Body of pancreas (tissue), 4 donors: Measurements from ENCODE around the gene PCBD2. TPM values are rescaled to one million over a fixed set of nuclear protein-coding genes. Genes with fewer than 3 reads are reported as not detected.

Source experiments
- ATAC-seq: fragments of 150-250 bp; one replicate; pipeline ENCODE4 v1.9.1; 2016
- DNase-seq, 4 donors: peaks; one replicate each; pipeline ENCODE4 v3.0.0-alpha.2; 2019
- H3K27ac ChIP-seq, 4 donors: fragments of 200-600 bp; sonication (generic); 1 replicate in 3 of 4; 2 replicates in 1 of 4; pipeline versions ENCODE4 v1.5.1 to v1.6.1; 2016 to 2019; ENCODE audit warnings: mild to moderate bottlenecking in 1 of 4, mixed read lengths in 1 of 4, moderate library complexity in 1 of 4
- H3K27me3 ChIP-seq, 2 donors: fragments of 200-600 bp; sonication (generic); one replicate each; pipeline ENCODE4 v1.6.0; 2016; ENCODE audit warnings: mild to moderate bottlenecking in 1 of 2
- H3K36me3 ChIP-seq, 2 donors: fragments of 200-600 bp; sonication (generic); replicated peaks in 1 of 2; 2 replicates each; pipeline ENCODE4 v1.5.1; 2016; ENCODE audit warnings: low read depth in 2 of 2; ENCODE audit not compliant: insufficient read depth in 1 of 2
- H3K4me1 ChIP-seq: fragments of 200-600 bp; sonication (generic); one replicate; pipeline ENCODE4 v1.6.0; 2016
- H3K4me3 ChIP-seq, 2 donors: fragments of 200-600 bp; sonication (generic); 1 replicate in 1 of 2; 2 replicates in 1 of 2; pipeline ENCODE4 v1.5.1; 2016 to 2019
- H3K9me3 ChIP-seq, 3 donors: fragments of 200-600 bp; sonication (generic); 1 replicate in 2 of 3; 2 replicates in 1 of 3; pipeline ENCODE4 v1.5.1; 2016
- CTCF ChIP-seq, 7 experiments: fragments of 450-650 bp in 4 of 7; fragments of 200-600 bp in 3 of 7; sonication (generic) in 3 of 7; IDR thresholded peaks; one replicate each; pipeline ENCODE4 v1.5.1; 2016 to 2019; ENCODE audit warnings: antibody characterized with exemption in 7 of 7
- POLR2A ChIP-seq, 3 donors: fragments of 450-650 bp; IDR thresholded peaks; one replicate each; pipeline ENCODE4 v1.6.1; 2016; ENCODE audit warnings: antibody characterized with exemption in 3 of 3, mild to moderate bottlenecking in 2 of 3
- WGBS, 2 donors: methylation state at CpG; one replicate each; pipeline ENCODE4 v1.1.5; 2017; 5-methylcytosine and 5-hydroxymethylcytosine counted together
- intact Hi-C: fragments of 100-400 bp; cut with DNase I; formaldehyde crosslinking; loops from one replicate; pipeline ENCODE4 v1.15.1; 2023
- total RNA-seq, 2 donors: library from RNA; depleted of rRNA; stranded (reverse); fragments of >200 nt; gene quantifications; one replicate each; pipeline ENCODE4 v1.1.0, GENCODE V29; 2016

Gene PCBD2
- total RNA-seq, 2 donors from 2014 or later: 9.9 to 15.8 TPM

GRCh38 chr5:134913795-134914194 lies 8.9 kb downstream of the PCBD2 start:
- TF ChIP-seq POLR2A (IDR thresholded peaks at IDR 0.05) (no peak), CTCF (IDR thresholded peaks at IDR 0.05) (no peak)
- intact Hi-C loops: loop anchor here (10.0 kb wide), 1 partner anchor 281 kb away; no protein-coding TSS in a partner anchor
- ATAC-seq (no peak), DNase-seq (no peak)
- Histone ChIP-seq H3K36me3 (peaks cover 3 to 16% of the 10 kb centered on the region in 2 donors), H3K9me3 (no peaks in the 10 kb centered on the region), H3K27ac (no peak overlapping the region), H3K4me1 (peaks cover 6% of the 10 kb centered on the region), H3K4me3 (no peak overlapping the region), H3K27me3 (no peaks in the 10 kb centered on the region)
- WGBS, 2 donors: 84 to 92% methylated on average over 1 of the region's 1 CpG

GRCh38 chr5:134917070-134917815 lies 12.3 kb downstream of the PCBD2 start:
- no peak overlapping the region for H3K4me3 ChIP-seq
- H3K27me3 ChIP-seq: no peaks in the 10 kb centered on the region
- DNase-seq (peak in 1 of 4 donors; percentile 12), ATAC-seq (no peak)
- intact Hi-C loops: loop anchor here (10.0 kb wide), 1 partner anchor 278 kb away; no protein-coding TSS in a partner anchor
- peaks cover under 1 to 9% of the 10 kb centered on the region in 2 donors for H3K36me3 ChIP-seq
- H3K27ac ChIP-seq: no peak overlapping the region
- H3K4me1 ChIP-seq: peaks cover 13% of the 10 kb centered on the region
- H3K9me3 ChIP-seq: no peaks in the 10 kb centered on the region
- WGBS, 2 donors: 79% methylated on average over 10 of the region's 10 CpGs
- peak in 2 of 7 experiments; percentile 14 to 31 for TF ChIP-seq CTCF (IDR thresholded peaks at IDR 0.05)
- no peak for TF ChIP-seq POLR2A (IDR thresholded peaks at IDR 0.05)

- intact Hi-C loops: loop anchor here (10.0 kb wide), 1 partner anchor 276 kb away; no protein-coding TSS in a partner anchor
- 85 to 86% methylated on average over 3 of the region's 3 CpGs for WGBS, 2 donors
- ATAC-seq: no peak
- TF ChIP-seq POLR2A (IDR thresholded peaks at IDR 0.05): no peak
- no peak for TF ChIP-seq CTCF (IDR thresholded peaks at IDR 0.05)
- Histone ChIP-seq H3K4me1 (peaks cover 13% of the 10 kb centered on the region), H3K4me3 (no peak overlapping the region), H3K27me3 (no peaks in the 10 kb centered on the region), H3K36me3 (peaks cover 0 to 5% of the 10 kb centered on the region in 2 donors), H3K9me3 (no peaks in the 10 kb centered on the region), H3K27ac (no peak overlapping the region)
- DNase-seq: no peak
Observed at GRCh38 chr5:134918861-134919260, 13.9 kb downstream of the PCBD2 start.

GRCh38 chr5:134920848-134921575 lies 16.1 kb downstream of the PCBD2 start:
- no peak for DNase-seq
- no peak overlapping the region for H3K27ac ChIP-seq

More at GRCh38 chr5:134920848-134921575, 16.1 kb downstream of the PCBD2 start:
- Histone ChIP-seq H3K36me3 (peaks cover 0 to 1% of the 10 kb centered on the region in 2 donors), H3K4me1 (peaks cover 13% of the 10 kb centered on the region), H3K4me3 (no peak overlapping the region), H3K27me3 (no peaks in the 10 kb centered on the region), H3K9me3 (no peaks in the 10 kb centered on the region)
- no peak for ATAC-seq
- intact Hi-C loops: no loop called here
- TF ChIP-seq POLR2A (IDR thresholded peaks at IDR 0.05) (no peak), CTCF (IDR thresholded peaks at IDR 0.05) (no peak)
- 86 to 98% methylated on average over 6 to 9 of the region's 9 CpGs for WGBS, 2 donors
